NCI-H2171 (cell line): ENCODE results near the gene CBX8.

Source experiments
- DNase-seq: peaks from one replicate; lab custom pipeline; 2025; lab: John Stamatoyannopoulos, UW

The CBX8 gene

DNA sequence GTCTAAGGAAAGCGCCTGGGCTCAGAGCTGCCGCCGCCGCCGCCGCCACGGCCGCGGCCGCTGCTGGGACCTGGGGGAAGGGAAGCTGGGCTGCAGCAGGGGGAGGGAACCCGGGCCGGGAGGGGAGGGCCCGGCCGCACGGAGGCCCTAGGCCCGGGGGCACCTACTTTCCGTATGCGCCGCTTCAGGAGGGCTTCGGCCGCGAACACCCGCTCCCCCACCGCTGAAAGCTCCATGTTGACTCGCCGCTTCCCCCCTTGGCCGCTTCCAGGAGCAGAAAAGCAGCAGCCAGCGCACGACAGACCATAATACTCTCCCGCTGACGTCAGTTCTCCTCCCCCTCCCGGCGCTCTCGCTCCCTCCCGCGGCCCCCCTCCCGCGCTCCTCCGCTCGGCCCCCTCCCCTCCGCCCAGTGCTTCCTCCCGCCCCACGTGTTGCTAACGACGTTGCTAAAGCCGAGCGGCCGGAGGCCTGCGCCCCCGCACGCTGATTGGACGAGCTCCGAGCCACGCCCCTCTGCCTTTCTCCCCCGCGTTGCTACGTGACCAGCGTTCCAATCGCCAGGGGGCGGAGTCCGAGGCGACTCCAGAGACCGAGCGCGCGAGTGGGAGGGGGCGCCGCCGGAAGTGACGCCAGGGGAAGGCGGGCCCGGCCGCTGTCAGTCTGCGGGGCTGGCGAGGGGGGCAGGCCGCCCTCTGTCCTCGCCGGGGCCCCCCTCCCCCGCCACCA, at the start of gene CBX8:
CBX8 (minus strand) TSS at position 315 of the 729 bp plus-strand sequence; CDS start at position 236, 79 bp downstream.
- peak; percentile 100 for DNase-seq

DNA sequence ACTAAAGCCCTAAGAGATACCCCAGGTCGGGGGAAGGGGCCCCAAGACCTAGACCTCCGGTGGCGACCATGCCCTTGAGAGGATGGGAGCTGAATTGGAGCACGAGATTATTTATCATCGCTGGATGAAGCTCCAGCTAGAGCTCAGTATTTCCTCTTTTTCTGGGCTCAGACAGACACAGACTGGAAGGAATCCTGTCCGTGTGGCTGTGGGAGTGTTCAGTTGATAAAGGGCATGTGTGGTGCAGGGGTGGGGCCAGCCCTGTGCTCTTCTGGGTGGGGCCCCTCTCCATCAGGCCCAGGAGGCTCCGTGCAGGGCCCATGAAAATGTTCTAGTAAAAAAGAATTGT, 48.7 kb upstream of the CBX8 start:
- no peak for DNase-seq

- peak; percentile 38 for DNase-seq
These were observed 48.2 kb upstream of the CBX8 start for GRCh38 chr17:79844869-79845600.

- DNase-seq: peak; percentile 17
These were observed 47.2 kb upstream of the CBX8 start for GRCh38 chr17:79843816-79844800.

DNA sequence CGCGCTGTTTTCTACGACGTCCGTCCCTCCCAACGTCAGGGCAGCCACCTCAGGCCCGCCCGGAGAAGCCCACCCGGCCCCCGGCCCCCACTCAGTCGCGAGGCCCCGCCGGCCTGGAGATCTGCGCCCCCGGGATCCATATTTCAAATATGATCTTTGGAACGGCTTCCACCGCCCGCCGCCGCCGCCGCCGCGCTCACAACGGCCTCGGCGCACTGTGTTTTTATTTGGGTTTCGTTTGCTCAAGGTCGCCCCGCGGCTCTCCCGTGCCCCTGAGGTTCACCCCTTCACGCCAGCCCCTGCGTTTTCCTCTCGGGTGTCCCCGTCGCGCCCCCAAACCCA, 46.6 kb upstream of the CBX8 start:
- no peak for DNase-seq

GRCh38 chr17:79842656-79843473, 46.0 kb upstream of the CBX8 start:
- DNase-seq: peak; percentile 17

GRCh38 chr17:79842136-79842655, 45.3 kb upstream of the CBX8 start:
- peak; percentile 22 for DNase-seq

DNA sequence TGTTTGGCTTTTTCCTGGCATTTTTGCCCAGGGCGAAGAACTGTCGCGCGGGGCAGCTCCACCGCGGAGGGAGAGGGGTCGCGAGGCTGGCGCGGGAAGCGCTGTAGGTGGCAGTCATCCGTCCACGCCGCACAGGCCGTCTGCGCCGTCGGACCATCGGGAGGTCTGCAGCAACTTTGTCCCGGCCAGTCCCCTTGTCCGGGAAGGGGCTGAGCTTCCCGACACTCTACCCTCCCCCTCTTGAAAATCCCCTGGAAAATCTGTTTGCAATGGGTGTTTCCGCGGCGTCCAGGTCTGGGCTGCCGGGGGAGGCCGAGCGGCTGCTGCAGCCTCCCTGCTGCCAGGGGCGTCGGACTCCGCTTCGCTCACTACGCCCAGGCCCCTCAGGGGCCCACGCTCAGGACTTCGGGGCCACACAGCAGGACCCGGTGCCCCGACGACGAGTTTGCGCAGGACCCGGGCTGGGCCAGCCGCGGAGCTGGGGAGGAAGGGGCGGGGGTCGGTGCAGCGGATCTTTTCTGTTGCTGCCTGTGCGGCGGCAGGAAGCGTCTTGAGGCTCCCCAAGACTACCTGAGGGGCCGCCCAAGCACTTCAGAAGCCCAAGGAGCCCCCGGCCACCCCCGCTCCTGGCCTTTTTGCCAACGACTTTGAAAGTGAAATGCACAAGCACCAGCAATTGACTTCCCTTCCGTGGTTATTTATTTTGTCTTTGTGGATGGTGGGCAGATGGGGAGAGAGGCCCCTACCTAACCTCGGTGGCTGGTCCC, 44.7 kb upstream of the CBX8 start:
- DNase-seq: no peak

DNA sequence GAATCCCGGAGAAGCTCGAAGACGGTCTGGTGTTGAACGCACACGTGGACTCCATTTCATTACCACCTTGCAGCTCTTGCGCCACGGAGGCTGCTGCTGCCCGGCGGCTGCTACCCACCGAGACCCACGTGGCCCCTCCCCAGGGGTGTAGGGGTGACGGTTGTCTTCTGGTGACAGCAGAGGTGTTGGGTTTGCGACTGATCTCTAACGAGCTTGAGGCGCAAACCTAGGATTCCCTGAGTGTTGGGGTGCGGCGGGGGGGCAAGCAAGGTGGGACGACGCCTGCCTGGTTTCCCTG, 44.1 kb upstream of the CBX8 start:
- no peak for DNase-seq

GRCh38 chr17:79840269-79840988, 43.6 kb upstream of the CBX8 start:
- no peak for DNase-seq

- peak; percentile 93 for DNase-seq
These were observed 42.7 kb upstream of the CBX8 start, which contains the start of gene CBX4 for GRCh38 chr17:79839356-79840268. TSS of gene CBX4 (minus strand) at chr17:79839440. CDS start at chr17:79839251, 189 bp downstream.

- DNase-seq: peak; percentile 34
These were observed 41.8 kb upstream of the CBX8 start for GRCh38 chr17:79838522-79839274.

GRCh38 chr17:79837888-79838521, 41.1 kb upstream of the CBX8 start:
- no peak for DNase-seq

- DNase-seq: peak; percentile 59
These were observed 40.4 kb upstream of the CBX8 start for GRCh38 chr17:79836972-79837887.

- DNase-seq: no peak
These were observed 39.7 kb upstream of the CBX8 start for GRCh38 chr17:79836510-79836971.

DNA sequence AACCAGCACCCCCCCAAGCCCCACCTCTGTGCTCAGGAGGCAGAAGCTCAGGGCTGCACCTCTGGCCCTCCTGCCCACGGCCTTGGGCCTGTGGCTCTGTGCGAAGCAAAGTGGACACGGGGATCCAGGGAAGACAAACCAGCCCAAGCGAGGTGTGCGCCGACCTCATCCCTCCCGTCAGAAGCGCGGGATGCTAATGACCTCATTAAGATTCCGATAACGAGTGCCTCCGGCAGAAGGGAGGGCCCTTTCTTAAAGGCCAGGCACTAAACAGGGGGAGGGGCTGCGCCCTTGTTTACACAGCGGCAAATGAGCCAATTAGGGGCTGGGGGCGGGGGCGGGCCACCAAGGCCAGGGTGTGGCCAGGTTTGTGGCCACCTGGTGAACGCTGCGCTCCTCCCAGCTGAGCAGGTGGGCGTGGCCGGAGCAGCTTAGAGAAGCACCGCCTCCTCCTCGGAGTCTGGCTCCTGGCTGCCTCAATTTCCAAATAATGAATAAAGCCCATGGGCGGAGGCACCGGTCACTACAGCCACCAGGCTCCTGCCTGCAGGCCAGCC, 39.2 kb upstream of the CBX8 start:
- peak; percentile 63 for DNase-seq
